Loucy (cell line): ENCODE results near the gene BLNK.

Experiments used
- CTCF ChIP-seq: fragments of 200-600 bp; sonication (generic); conservative IDR thresholded peaks from 2 replicates; pipeline ENCODE4 v1.5.1; 2014; ENCODE audit warnings: mild to moderate bottlenecking, antibody characterized with exemption, low read length
- EZH2phosphoT487 ChIP-seq: fragments of 200-600 bp; IDR thresholded peaks from 2 replicates; pipeline ENCODE4 v1.6.1; 2018; ENCODE audit warnings: antibody characterized with exemption, mild to moderate bottlenecking, moderate library complexity, borderline replicate concordance

GRCh38 chr10:96290368-96291133, 19.2 kb upstream of the BLNK start:
- no peak for TF ChIP-seq CTCF
- TF ChIP-seq EZH2phosphoT487: no peak
